HG03103 (cell line): ENCODE data around the gene CROCC2.

ENCODE experiments used
- ATAC-seq: cut with Tn5 transposase; IDR thresholded peaks from one replicate; pipeline ENCODE4 v1.9.1; 2021; ENCODE audit warnings: low read depth; ENCODE audit not compliant: unreplicated experiment

CROCC2 gene

DNA sequence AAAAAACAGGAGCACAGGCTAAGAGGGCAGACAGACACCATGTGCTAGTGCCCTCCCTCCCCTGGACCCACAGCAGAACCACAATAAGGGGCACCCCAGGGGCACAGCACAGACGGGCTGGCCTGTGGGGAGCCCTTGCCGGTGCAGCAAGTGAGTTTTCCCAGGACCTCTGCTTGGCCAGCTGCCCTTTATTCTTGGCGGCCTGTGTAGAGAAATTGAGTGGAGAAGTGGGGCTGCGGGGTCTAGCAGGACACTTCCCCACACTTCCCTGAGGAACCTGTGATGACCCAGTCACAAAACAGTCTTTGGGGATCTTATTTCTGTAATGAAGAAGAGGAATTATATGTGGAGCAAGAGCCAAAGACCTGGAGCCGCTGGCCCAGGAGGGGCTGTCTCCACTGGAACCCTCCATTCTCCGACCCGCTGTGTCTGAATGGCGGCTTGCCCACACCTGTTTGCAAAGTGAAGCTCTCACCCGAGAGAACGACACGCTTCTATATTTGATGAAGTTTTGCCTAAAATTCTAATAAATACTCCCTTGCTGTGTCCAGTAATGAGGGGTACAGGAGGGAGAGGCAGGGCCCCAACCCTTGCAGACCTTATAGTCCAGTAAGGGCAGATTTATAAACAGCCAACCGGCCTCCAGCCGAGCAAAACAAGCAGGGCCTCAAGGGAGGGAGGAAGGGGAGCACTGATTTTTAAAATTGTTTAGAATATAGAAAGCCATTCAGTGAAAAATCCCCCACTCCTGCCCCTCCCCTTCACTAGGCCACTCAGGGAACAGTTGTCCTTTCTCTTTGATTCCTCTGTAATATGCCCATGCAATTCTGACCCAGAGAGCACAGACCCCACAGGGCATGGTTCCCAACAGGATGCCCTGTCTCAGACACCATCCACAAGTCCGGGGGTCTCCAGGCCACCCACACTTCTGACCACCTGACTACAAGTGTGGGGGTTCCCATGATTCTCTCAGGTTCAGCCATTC lies 47.6 kb downstream of the CROCC2 start:
- no peak for ATAC-seq

DNA sequence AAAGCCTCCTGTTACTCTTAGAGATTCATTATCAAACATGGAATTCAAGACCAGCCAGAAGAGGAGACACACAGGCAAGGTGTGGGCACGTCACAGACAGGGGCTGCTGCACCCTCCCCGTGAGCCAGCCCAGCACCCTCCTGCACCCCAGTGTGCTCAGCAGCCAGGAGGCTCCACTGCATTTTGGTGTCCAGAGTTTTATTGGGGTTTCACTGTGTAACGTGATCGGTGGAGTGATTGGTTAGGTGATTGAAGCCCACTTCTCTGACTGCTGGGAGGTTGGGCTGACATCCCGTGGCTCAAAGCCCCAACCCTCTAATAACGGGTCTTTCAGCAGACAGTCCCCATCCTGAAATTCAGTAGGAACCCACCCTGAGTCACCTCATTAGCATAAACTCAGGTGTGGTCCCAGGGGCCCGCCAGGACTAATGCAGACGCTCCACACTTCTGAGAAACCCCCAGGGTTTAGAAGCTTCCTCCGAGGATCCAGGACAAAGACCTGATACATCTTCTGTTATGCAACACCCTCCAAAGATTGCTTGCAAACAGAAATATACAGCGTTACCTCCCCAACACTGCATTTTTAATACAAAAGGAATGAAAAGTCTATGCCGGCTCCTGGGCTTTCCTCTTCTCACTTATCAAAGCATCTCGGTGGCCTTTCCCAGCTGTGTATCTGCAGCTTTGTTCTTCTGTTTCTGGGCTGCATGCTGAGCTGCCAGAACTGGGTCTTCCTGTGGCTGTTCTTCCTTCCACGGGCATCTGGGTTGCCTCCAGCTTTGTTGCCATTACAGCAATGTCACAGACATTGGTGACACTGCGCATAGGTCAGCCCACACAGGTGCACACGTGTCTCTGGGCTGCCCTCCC lies 48.5 kb downstream of the CROCC2 start:
- ATAC-seq: no peak

DNA sequence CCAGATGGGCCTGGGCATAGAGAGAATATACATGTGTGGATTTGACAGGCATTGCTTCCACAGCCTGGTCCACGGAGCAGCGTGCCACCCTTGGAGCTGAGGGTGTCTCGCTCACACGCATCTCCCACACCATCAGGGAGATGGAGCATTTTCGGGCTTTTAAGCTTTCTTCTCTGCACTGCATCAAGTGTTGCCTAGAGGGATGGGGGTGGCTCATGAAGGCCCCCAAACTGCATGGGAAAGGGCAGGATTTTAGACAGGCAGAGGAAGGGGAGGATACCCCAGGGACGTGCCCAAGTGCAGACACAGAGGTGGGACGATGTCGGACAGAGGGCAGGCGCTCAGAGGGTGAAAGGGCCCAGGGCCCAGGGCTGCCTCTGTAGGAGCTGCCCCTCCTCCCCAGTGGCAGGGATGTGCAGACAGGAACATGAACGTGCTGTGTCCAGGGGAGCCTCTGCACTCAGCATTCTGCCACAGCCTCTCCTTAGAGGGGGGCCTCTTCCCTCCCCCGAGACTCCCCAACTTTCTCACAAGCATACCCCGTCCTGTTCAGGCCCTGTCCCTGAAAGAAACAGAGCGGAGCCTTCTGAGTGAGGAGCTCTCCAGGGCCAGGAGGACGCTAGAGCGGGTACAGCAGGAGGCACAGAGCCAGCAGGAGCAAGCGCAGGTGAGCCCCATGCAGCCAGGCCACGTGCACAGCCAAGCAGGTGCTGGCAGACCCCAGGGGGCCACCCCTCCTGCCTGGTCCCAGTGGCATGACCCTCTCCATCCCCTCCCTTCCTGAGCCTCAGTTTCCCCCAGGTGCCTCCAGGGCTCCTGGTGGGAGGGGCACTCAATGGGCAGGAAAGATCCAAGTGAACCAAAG lies 49.4 kb downstream of the CROCC2 start:
- ATAC-seq: no peak

DNA sequence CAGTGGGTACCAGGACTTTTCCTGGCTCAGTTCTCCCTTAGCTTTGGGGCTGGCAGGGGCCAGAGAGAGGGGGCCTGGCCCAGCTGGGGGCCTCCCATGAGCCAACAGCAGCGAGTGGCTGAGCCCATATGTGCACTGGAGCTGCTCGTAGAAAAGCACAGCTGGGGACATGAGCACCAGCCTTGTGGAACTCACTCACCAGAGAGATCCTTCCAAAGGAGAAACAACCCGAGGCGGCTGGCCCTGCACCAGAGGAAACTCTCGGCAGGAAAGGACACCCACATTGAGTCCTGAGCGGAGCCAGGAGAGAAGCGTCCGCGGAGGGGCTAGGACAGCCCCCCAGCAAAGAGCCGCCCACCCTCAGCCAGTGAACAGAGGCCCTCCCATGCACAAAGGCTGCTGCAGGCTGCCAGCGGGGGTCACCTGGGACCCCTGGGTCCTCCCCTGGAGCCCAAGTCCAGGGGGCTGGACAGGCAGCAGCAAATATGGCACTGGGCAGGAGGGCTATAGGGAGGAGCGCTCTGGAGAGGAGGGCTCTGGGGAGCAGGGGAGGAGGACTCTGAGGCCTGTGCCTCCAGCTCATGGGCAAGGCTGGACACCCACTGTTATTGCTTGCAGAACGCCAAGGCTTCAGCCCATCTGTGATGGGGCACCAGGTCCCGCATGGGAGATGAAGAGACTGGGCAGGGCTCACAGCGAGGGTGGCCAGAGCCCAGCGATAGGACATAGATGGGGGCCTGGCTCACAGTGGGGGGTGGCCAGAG lies 50.2 kb downstream of the CROCC2 start:
- no peak for ATAC-seq

DNA sequence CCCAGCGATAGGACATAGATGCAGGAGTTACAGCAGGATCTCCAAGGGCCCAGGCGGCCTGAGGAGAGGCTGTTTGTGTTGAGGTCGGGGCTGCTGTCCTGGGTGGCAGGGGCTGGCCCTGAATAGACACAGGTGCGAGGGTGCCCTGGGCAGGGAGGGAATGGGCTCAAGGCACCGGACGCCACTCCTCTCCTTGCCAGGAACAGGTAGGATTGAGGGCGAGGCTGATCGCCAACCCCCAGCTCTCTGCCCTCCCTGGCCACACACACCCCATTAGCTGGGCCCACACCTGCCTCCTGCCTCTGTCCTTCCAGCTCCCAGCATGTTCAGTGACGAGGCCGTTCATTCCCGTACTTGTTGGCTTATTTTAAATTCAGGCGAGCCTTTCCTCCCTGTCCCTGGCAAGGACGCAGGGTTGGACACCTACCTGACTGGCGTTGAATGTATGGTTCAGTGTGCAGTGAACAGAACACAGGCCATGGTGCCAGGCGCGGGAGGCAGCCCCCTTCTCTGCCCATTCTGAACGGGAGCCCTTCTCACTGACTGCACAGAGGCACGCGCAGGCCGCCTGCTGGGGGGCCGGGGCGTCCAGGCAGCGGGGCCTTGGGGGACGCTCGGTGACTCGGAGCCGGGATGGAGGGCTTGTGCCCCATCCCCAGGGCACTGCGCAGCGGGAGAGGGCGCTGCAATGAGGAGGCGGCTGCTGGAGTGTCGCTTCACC lies 51.0 kb downstream of the CROCC2 start:
- ATAC-seq: no peak

DNA sequence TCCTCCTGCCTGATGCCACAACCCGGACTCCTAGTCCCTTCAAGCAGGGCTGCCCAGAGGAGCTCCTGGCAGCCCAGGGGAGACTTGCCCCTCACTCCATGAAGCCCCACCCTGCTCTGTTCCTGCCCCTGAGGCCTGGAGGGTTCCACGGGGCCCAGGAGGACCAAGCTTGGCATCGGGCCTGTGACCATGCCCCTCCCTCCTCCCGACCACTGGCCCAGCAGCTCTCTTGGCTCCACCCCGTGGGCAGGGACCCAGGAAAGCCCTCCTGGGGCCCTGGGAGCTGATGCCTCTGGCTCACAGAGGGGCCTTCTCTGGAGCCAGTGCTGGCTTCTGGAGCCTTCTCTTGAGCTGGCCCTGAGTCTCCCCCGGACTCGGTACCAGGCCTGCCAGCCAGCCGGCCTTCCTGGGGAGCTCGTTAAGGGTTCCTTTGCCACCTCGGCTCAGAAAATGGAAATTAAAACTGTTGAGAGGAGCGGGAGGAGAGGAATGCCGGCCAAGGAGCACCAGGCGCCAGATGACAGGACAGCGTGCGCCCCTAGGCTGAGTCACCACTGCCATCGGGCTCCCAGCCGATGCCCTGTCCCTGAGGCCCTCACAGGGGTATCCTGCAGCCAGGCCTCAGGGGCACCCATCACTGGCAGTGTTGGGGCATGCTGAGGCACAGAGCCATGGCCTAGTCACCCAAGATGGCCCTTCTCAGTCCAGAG lies 51.7 kb downstream of the CROCC2 start:
- no peak for ATAC-seq

DNA sequence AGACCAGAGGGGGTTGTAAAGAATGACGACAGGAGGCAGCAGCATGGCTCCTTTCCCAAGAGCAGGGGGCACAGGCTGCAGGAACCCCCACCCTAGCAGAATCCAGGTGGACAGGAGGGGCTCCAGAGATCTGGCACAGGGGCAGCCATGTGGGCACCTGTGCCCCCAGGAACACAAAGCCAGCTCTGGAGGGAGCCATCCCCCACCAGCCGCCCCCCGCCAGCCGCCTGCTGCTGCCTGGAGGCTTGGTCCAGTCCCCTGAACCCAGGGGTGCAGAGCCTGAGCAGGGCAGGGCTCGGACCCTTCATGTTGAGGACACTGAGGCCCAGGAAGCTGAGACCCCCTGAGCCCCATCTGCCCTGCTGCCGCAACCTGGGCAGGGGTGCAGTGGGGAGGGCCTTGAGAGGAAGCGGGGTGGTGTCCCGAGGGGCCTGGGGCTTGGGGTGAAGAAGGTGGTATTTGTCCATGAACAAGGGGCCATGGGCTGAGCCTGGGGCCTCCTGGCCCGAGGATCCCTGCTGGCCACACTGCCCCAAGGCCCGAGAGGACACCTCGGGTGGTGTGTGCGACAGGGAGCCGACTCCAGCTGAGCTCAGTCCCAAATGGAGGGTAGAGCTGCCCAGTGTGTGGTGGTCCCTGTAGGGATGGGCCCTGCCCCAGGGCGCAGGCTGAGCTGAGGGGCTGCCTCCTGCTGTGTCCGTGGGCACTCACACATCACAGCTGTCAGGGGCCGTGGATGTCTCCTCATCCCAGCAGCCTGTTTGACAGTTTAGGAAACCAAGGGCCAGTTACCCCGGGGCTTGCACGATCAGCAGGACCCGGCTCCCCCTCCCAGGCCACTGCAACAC lies 52.5 kb downstream of the CROCC2 start:
- ATAC-seq: no peak

DNA sequence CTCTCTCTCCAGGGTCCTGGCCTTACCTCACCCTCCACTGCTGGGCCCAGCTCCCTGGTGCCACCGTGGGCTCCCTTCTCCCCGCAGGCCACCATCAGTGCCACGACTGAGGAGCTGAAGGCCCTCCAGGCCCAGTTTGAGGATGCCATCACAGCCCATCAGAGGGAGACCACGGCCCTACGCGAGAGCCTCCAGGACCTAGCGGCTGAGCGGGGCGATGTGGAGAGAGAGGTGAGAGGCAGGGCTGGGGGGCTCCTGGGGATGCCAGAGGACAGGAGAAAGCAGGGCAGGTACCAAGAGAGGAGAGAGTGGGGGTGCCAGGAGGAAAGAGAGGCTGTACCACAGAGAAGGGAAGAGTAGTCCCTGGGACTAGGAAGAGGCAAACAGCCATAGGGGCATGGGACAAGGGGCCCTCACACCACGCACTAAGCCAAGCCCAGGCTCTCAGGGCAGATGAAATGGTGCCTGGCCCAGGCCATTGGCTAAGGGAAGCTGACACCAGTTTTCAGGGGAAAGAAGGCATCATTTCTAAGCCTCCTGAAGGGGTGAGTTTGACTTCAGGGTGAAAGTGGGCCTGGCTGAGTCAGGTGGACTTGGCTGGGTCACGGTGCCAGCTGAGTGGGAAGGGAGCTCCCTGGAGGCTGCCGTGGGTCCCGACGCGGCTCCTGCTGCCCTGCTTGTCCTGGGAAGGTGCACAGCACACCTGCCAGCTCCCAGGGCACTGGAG lies 53.2 kb downstream of the CROCC2 start:
- no peak for ATAC-seq

DNA sequence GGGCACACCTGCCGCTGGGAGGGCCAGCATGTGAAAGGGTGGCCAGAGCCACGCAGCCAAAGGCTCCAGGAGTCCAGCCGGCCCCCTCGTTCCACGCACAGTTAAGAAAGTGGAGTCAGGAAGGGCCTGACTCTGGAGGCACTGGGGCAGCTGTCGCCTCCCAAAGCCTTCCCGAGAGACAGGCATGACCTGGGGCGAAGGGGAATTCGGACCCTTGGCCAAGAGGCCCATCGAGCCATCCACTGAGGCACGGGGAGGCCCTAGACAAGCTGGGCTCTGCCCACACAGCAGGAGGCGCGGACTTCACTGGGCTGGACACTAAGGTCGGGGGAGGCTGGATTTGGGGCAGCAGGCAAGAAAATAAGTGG lies 53.8 kb downstream of the CROCC2 start:
- no peak for ATAC-seq

DNA sequence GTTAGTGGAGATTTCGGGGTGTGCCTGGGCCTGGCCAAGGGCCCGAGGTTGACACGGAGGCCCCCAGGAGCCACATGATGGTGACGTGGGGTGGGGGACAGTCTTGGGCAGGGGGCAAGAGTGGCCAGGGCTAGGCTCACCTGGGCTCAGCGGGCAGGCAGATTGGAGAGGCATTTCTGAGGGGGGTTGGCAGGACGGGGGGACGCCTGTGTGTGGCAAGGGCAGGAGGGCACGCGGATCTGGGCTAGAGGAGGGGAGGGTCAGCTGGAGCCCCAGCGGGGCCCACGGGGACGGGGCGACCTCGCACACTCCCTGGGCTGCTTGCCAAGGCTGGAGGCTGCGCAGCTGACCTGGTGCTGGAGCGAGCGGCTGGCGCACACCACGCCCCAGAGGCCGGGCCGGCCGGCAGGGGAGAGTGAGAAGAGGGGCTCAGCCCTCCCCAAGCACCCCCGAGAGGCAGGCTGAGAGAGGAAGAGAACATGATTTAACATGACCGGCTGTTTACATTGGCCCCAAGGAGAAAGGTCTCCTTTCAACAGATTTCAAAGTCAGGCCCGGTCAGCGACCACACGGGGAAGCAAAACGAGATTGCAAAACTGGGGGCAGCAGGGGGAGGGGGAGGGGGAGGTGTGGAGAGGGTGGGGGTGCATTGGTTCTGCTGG lies 54.3 kb downstream of the CROCC2 start:
- no peak for ATAC-seq

DNA sequence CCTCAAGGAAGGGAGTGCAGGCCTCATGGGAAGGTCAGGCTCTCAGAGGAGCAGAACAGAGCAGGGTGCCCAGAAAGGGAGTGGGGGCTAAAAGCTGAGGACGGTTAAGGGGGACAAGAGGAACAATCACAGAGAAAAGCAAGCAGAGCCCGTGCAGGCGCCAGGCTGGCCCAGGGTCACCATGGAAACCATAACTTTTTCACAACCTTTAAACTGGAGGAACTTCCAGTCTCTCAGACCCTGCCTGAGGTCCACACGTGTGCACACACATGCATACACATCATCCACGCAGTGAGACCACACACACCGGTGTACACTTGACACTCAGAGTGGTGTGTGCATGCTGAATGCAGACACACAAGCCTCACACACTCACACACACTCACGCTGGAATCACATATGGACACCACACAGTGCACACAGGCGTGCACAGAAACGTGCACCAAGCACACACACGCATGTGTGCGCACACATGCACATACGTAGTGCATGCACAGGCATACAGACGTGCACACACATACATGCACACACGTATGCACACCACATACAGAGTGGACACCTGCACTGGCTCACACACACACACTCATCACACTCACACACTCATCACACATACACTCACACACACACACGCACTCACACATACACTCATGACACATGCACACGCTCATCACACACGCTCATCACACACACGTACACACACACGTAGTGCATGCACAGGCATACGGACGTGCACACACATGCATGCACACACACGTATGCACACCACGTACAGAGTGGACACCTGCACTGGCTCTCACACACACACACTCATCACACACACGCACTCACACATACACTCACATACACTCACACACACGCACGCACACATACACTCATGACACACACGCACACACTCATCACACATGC lies 55.1 kb downstream of the CROCC2 start:
- ATAC-seq: no peak

DNA sequence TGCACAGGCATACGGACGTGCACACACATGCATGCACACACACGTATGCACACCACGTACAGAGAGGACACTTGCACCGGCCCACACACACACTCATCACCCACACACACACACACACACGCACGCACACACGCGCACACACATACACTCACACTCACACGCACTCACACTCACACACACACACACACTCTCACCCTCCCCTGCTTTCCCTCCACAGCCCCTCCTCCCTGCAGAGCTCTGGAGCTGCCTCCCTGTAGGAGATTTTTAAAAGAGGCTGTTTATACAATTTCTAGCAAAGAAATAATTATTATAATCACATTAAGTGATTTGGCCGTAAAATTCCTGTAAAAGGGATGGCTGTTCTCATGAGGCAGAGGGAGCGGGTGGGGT lies 55.8 kb downstream of the CROCC2 start:
- ATAC-seq: no peak

DNA sequence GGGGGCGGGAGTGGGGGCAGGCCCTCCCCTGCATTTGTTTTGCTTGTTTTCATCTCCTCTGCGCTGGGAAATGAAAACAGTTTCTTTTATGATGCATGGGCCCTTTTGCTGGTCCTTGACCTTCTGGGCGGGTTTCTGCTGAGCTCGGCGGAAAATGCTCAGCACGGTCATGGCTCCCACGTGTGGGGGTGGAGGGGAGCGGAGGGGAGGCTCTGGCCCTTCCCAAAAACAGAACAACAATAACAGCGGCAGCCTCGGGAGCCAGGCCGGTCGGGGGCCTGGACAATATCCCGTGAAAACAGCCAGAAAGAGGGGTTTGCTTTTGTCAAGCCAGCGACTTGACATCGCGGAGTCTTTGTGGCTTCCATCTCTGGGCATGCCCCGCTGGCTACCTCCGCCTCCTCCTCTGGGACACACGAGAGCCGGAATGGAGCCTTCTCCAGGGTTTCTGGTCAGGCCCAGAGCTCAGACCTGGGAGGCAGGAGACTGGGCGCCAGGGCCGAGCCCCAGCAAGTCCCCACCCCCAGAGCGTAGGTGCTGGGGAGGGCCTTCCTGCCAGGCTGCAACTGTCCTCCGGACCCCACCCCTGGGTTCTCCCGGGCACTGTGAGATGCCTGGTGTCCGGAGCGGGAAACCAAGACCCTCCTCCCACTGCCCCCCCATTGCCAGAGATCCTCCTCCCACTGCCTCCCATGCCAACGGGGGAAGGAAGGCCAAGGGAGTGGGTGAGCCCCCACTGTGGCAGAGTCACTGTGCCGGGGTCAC lies 56.3 kb downstream of the CROCC2 start:
- no peak for ATAC-seq

DNA sequence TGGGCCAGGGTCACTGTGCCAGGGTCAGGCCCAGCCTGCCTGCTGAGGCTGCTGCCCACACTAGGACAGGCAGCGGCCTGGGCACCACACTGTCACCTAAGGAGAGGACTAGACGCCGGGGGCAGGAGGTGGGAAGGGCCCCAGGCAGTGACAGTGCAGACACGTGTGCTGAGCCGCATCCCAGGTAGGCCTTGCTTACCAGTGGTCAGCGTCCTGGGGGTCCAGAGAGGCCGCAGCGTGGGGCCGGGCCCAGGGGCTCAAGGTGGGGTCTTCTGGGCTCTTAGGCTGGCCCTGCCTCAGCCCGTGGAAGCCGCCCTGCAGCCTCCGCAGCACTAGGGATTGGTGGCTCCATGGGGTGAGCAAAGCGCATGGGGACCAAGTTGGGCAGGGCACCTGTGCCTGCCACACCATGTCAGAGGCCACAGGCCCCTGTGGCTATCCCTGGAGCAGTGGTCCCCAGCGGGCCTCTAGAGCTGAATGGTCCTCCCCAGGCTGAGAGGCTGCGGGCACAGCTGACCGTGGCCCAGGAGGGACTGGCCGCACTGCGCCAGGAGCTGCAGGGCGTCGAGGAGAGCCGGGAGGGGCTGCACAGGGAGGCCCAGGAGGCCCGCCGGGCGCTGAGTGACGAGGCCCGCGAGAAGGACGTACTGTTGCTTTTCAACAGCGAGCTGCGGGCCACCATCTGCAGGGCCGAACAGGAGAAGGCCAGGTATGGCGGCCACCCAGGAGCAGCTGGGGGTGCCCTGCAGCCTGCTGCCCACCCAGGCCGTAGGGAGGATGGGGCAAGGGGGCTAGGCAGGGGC lies 57.1 kb downstream of the CROCC2 start:
- ATAC-seq: no peak
